Sigmoid colon (tissue), 7 donors: ENCODE results near the gene VWA7. TPM values are rescaled to one million over a fixed set of nuclear protein-coding genes. Genes with fewer than 3 reads are reported as not detected.

ENCODE experiments used
- DNase-seq: peaks from one replicate; pipeline ENCODE4 v3.0.0-alpha.2; 2019
- H3K27ac ChIP-seq, 4 donors: fragments of 200-600 bp; sonication (generic); one replicate each; pipeline ENCODE4 v1.5.1; 2016 to 2019; ENCODE audit warnings: mild to moderate bottlenecking in 1 of 4
- H3K27me3 ChIP-seq, 3 donors: fragments of 200-600 bp; sonication (generic); one replicate each; pipeline ENCODE4 v1.5.1; 2019; ENCODE audit warnings: mild to moderate bottlenecking in 1 of 3
- H3K36me3 ChIP-seq, 4 donors: fragments of 200-600 bp; sonication (generic); one replicate each; pipeline ENCODE4 v1.5.1; 2016 to 2019
- H3K4me1 ChIP-seq, 4 donors: fragments of 200-600 bp; sonication (generic); one replicate each; pipeline ENCODE4 v1.5.1; 2017 to 2019
- H3K4me3 ChIP-seq, 4 donors: fragments of 200-600 bp; sonication (generic); one replicate each; pipeline ENCODE4 v1.5.1; 2017 to 2019; ENCODE audit warnings: mild to moderate bottlenecking in 2 of 4, moderate library complexity in 1 of 4
- H3K9me3 ChIP-seq, 4 donors: fragments of 200-600 bp in 3 of 4; sonication (generic) in 3 of 4; one replicate each; pipeline versions ENCODE4 v1.5.1 to v1.6.1; 2013 to 2019
- CTCF ChIP-seq, 4 experiments: fragments of 450-650 bp in 3 of 4; fragments of 200-600 bp in 1 of 4; IDR thresholded peaks; one replicate each; pipeline ENCODE4 v1.5.1; 2016 to 2019; ENCODE audit warnings: antibody characterized with exemption in 4 of 4, mild to moderate bottlenecking in 3 of 4, moderate library complexity in 2 of 4
- EP300 ChIP-seq, 4 donors: sonication (generic); formaldehyde crosslinking; IDR thresholded peaks; one replicate each; pipeline ENCODE4 v1.6.1; 2017; ENCODE audit warnings: antibody characterized with exemption in 4 of 4
- POLR2A ChIP-seq, 2 donors: fragments of 450-650 bp; IDR thresholded peaks; one replicate each; pipeline ENCODE4 v1.6.1; 2016; ENCODE audit warnings: antibody characterized with exemption in 2 of 2, mild to moderate bottlenecking in 2 of 2, moderate library complexity in 2 of 2
- POLR2AphosphoS5 ChIP-seq, 4 donors: sonication (generic); formaldehyde crosslinking; IDR thresholded peaks; one replicate each; pipeline ENCODE4 v1.6.1; 2017; ENCODE audit warnings: antibody characterized with exemption in 4 of 4
- WGBS, 2 donors: extraction: QIAGEN DNeasy Blood & Tissue Kit; methylation state at CpG; one replicate each; pipeline ENCODE4 v1.1.7; 2013; 5-methylcytosine and 5-hydroxymethylcytosine counted together
- intact Hi-C: fragments of 100-400 bp; cut with DNase I; formaldehyde crosslinking; loops from one replicate; pipeline ENCODE4 v1.15.1; 2023
- polyA plus RNA-seq, 3 donors: library from polyadenylated mRNA; stranded (reverse); fragments of 200-250 nt; gene quantifications; one replicate each; pipeline ENCODE4 v1.2.3, GENCODE V29; 2013
- total RNA-seq, 4 donors: library from RNA; depleted of rRNA; stranded (reverse); fragments of >200 nt; gene quantifications; one replicate each; pipeline ENCODE4 v1.1.0, GENCODE V29; 2016
- donor health status: healthy with polysubstance abuse.
- donor health status: Bipolar disorder and iron deficiency.
- donor health status: healthy.

VWA7 gene
- total and polyA plus RNA-seq, 7 donors, result 0.14 to 6.0 (median 3.2) TPM; not detected in 1

- DNase-seq, result no peak
- TF ChIP-seq POLR2A (IDR thresholded peaks at IDR 0.05) (no peak), CTCF (IDR thresholded peaks at IDR 0.05) (no peak), POLR2AphosphoS5 (IDR thresholded peaks at IDR 0.05) (no peak), EP300 (IDR thresholded peaks at IDR 0.05) (no peak)
- Histone ChIP-seq H3K27me3 (no peaks in the 10 kb centered on the region), H3K4me3 (no peak overlapping the region), H3K27ac (no peak overlapping the region), H3K36me3 (peaks cover 8 to 43% (median 36%) of the 10 kb centered on the region in 4 donors), H3K4me1 (peaks cover 0 to 10% (median 10%) of the 10 kb centered on the region in 4 donors), H3K9me3 (no peaks in the 10 kb centered on the region)
- intact Hi-C loops, result no loop called here
- WGBS, 2 donors, result 89 to 90% methylated on average over 5 of the region's 5 CpGs
Measured at GRCh38 chr6:31777667-31778050, 531 bp upstream of the VWA7 start.

GRCh38 chr6:31776485-31776988, 591 bp downstream of the VWA7 start:
- no peak overlapping the region for H3K4me3 ChIP-seq
- peaks cover 0 to 10% (median 10%) of the 10 kb centered on the region in 4 donors for H3K4me1 ChIP-seq
- H3K9me3 ChIP-seq, result no peaks in the 10 kb centered on the region
- no peaks in the 10 kb centered on the region for H3K27me3 ChIP-seq
- intact Hi-C loops, result no loop called here
- no peak overlapping the region for H3K27ac ChIP-seq
- no peak for DNase-seq
- TF ChIP-seq POLR2A (IDR thresholded peaks at IDR 0.05), result no peak
- no peak for TF ChIP-seq CTCF (IDR thresholded peaks at IDR 0.05)
- no peak for TF ChIP-seq POLR2AphosphoS5 (IDR thresholded peaks at IDR 0.05)
- no peak for TF ChIP-seq EP300 (IDR thresholded peaks at IDR 0.05)
- H3K36me3 ChIP-seq, result peaks cover 0 to 32% (median 25%) of the 10 kb centered on the region in 4 donors
- 25 to 26% methylated on average over 14 of the region's 14 CpGs for WGBS, 2 donors

- H3K27me3 ChIP-seq, result no peaks in the 10 kb centered on the region
- no peaks in the 10 kb centered on the region for H3K9me3 ChIP-seq
- peaks cover 0 to 10% (median 10%) of the 10 kb centered on the region in 4 donors for H3K4me1 ChIP-seq
- 66 to 90% methylated on average over 32 of the region's 32 CpGs for WGBS, 2 donors
- H3K4me3 ChIP-seq, result no peak overlapping the region
- TF ChIP-seq POLR2A (IDR thresholded peaks at IDR 0.05), result no peak
- no peak for TF ChIP-seq EP300 (IDR thresholded peaks at IDR 0.05)
- TF ChIP-seq POLR2AphosphoS5 (IDR thresholded peaks at IDR 0.05), result no peak
- no peak for TF ChIP-seq CTCF (IDR thresholded peaks at IDR 0.05)
- peaks cover 0 to 25% (median 21%) of the 10 kb centered on the region in 4 donors for H3K36me3 ChIP-seq
- no peak overlapping the region for H3K27ac ChIP-seq
- no peak for DNase-seq
- intact Hi-C loops, result no loop called here
Measured at GRCh38 chr6:31775633-31776484, 1.3 kb downstream of the VWA7 start.

- intact Hi-C loops, result no loop called here
- Histone ChIP-seq H3K27ac (no peak overlapping the region), H3K27me3 (no peaks in the 10 kb centered on the region), H3K4me1 (peaks cover 0 to 10% (median 10%) of the 10 kb centered on the region in 4 donors), H3K36me3 (peaks cover 0 to 18% (median 16%) of the 10 kb centered on the region in 4 donors), H3K4me3 (no peak overlapping the region), H3K9me3 (no peaks in the 10 kb centered on the region)
- DNase-seq, result no peak
- TF ChIP-seq CTCF (IDR thresholded peaks at IDR 0.05) (no peak), POLR2AphosphoS5 (IDR thresholded peaks at IDR 0.05) (no peak), POLR2A (IDR thresholded peaks at IDR 0.05) (no peak), EP300 (IDR thresholded peaks at IDR 0.05) (no peak)
- WGBS, 2 donors, result 25 to 78% methylated on average over 4 of the region's 4 CpGs
Measured at GRCh38 chr6:31775184-31775583, 1.9 kb downstream of the VWA7 start.
